ENCODE measurements around the gene FKBP6. TPM values are rescaled to one million over a fixed set of nuclear protein-coding genes. Genes with fewer than 3 reads are reported as not detected.
"Not testable (repeated sequence)": the region's sequence is repeated elsewhere in the genome, so short reads cannot be mapped to it uniquely, and the experiment has no call there.

The FKBP6 gene
- total RNA-seq, 1 experiment from 2014 or later = not detected

GRCh38 chr7:73356159-73356558 lies 28.2 kb downstream of the FKBP6 start:
- no peak for DNase-seq (ENCODE audit: low spot score)

GRCh38 chr7:73358590-73359275 lies 30.8 kb downstream of the FKBP6 start:
- no peak for DNase-seq (ENCODE audit: low spot score)

- no peak for DNase-seq (ENCODE audit: low spot score)
Observed at GRCh38 chr7:73359306-73359705, 31.3 kb downstream of the FKBP6 start.

- DNase-seq (ENCODE audit: low spot score) = no peak
Observed at GRCh38 chr7:73359746-73360375, 31.9 kb downstream of the FKBP6 start.

- DNase-seq (ENCODE audit: low spot score) = not testable (repeated sequence)
Observed at GRCh38 chr7:73360590-73360989, 32.6 kb downstream of the FKBP6 start.

- no peak for DNase-seq (ENCODE audit: low spot score)
Observed at GRCh38 chr7:73363225-73364005, 35.5 kb downstream of the FKBP6 start.

- no peak for DNase-seq (ENCODE audit: low spot score)
Observed at GRCh38 chr7:73364006-73364728, 36.2 kb downstream of the FKBP6 start.

GRCh38 chr7:73366127-73366526 lies 38.2 kb downstream of the FKBP6 start:
- DNase-seq (ENCODE audit: low spot score) = no peak

- DNase-seq (ENCODE audit: low spot score) = no peak
Observed at GRCh38 chr7:73366990-73367389, 39.0 kb downstream of the FKBP6 start.

- DNase-seq (ENCODE audit: low spot score) = no peak
Observed at GRCh38 chr7:73369009-73369408, 41.0 kb downstream of the FKBP6 start.

GRCh38 chr7:73369622-73370021 lies 41.7 kb downstream of the FKBP6 start:
- DNase-seq (ENCODE audit: low spot score) = no peak

- DNase-seq (ENCODE audit: low spot score) = no peak
Observed at GRCh38 chr7:73373741-73374140, 45.8 kb downstream of the FKBP6 start.

- not testable (repeated sequence) for DNase-seq (ENCODE audit: low spot score)
Observed at GRCh38 chr7:73376262-73376661, 48.3 kb downstream of the FKBP6 start.

- no peak for DNase-seq (ENCODE audit: low spot score)
Observed at GRCh38 chr7:73376671-73377412, 48.9 kb downstream of the FKBP6 start.

GRCh38 chr7:73377413-73378200 lies 49.6 kb downstream of the FKBP6 start:
- DNase-seq (ENCODE audit: low spot score) = not testable (repeated sequence)

- DNase-seq (ENCODE audit: low spot score) = no peak
Observed at GRCh38 chr7:73382934-73383503, 55.1 kb downstream of the FKBP6 start.

GRCh38 chr7:73387221-73387828 lies 59.4 kb downstream of the FKBP6 start:
- DNase-seq (ENCODE audit: low spot score) = no peak

- no peak for DNase-seq (ENCODE audit: low spot score)
Observed at GRCh38 chr7:73387908-73388414, 60.0 kb downstream of the FKBP6 start.

GRCh38 chr7:73391396-73391795 lies 63.4 kb downstream of the FKBP6 start:
- DNase-seq (ENCODE audit: low spot score) = no peak

- DNase-seq (ENCODE audit: low spot score) = no peak
Observed at GRCh38 chr7:73394422-73394821, 66.5 kb downstream of the FKBP6 start.

Data from H4 (cell line).